AG04450 (cell line): ENCODE results near the gene CPVL. TPM values are rescaled to one million over a fixed set of nuclear protein-coding genes. Genes with fewer than 3 reads are reported as not detected.

Experiments used
- CTCF ChIA-PET: fragments of 300-600, 350-600 bp; formaldehyde crosslinking; extraction: SDS; loops from one replicate; lab custom pipeline; 2022; ENCODE audit warnings: antibody characterized with exemption, inconsistent platforms; lab: Charles Lee
- POLR2A ChIA-PET: fragments of 350-600 bp; formaldehyde crosslinking; extraction: SDS; loops from one replicate; lab custom pipeline; 2021; ENCODE audit warnings: antibody characterized with exemption, inconsistent platforms; lab: Yijun Ruan, JAX
- DNase-seq: peaks from one replicate; pipeline ENCODE4 v3.0.0-alpha.2; 2011; ENCODE audit warnings: low read depth, low spot score
- H3K27ac ChIP-seq: one replicate; pipeline ENCODE4 v1.5.1; 2012; ENCODE audit warnings: low read depth, low read length, control low read depth
- H3K27me3 ChIP-seq: one replicate; pipeline ENCODE4 v1.6.0; 2012; ENCODE audit warnings: low read length; ENCODE audit not compliant: control insufficient read depth, insufficient read depth
- H3K4me3 ChIP-seq: 2 replicates; pipeline ENCODE4 v1.5.1; 2011; ENCODE audit warnings: mild to moderate bottlenecking, low read depth, low read length, control low read depth
- H3K9me3 ChIP-seq: 2 replicates; pipeline ENCODE4 v1.5.1; 2012; ENCODE audit warnings: low read length; ENCODE audit not compliant: control insufficient read depth, insufficient read depth
- polyA plus RNA-seq: library from polyadenylated mRNA; depleted of rRNA; stranded (reverse); fragments of >200 nt; gene quantifications from 2 replicates; pipeline ENCODE4 v1.2.3, GENCODE V29; 2011
- TF ChIP-seq, protein P1 (sequence below): IDR thresholded peaks from 2 replicates; pipeline ENCODE4 v1.5.1; 2011; ENCODE audit warnings: low read depth, low read length, control low read depth, inconsistent platforms

CPVL gene
- polyA plus RNA-seq, 1 experiment: not detected

DNA sequence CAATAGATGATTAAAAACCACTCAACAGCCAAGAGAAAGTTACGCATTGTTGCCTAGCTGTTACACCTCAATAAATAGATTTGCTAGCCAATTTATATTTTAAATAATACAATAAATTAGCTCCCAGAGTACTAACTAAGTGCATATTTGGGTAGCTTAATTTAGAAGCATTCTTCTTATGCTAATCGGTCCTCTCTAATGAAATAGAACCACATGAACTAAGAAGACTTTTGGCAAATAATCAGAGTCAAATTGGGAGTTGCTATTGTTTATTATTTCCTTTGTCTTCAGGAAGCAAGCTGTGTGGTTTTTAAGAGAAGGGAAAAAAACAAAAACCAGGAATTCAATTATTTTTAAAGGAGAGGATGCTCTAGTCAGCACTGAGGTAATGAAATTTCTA, 139.2 kb downstream of the CPVL start:
- peaks cover under 1% of the 10 kb centered on the region for H3K27me3 ChIP-seq
- TF ChIP-seq, protein P1, sequence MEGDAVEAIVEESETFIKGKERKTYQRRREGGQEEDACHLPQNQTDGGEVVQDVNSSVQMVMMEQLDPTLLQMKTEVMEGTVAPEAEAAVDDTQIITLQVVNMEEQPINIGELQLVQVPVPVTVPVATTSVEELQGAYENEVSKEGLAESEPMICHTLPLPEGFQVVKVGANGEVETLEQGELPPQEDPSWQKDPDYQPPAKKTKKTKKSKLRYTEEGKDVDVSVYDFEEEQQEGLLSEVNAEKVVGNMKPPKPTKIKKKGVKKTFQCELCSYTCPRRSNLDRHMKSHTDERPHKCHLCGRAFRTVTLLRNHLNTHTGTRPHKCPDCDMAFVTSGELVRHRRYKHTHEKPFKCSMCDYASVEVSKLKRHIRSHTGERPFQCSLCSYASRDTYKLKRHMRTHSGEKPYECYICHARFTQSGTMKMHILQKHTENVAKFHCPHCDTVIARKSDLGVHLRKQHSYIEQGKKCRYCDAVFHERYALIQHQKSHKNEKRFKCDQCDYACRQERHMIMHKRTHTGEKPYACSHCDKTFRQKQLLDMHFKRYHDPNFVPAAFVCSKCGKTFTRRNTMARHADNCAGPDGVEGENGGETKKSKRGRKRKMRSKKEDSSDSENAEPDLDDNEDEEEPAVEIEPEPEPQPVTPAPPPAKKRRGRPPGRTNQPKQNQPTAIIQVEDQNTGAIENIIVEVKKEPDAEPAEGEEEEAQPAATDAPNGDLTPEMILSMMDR: no peak
- H3K9me3 ChIP-seq: no peaks in the 10 kb centered on the region
- H3K4me3 ChIP-seq: no peak overlapping the region
- CTCF ChIA-PET: no interaction called here
- DNase-seq: no peak
- no peak overlapping the region for H3K27ac ChIP-seq
- POLR2A ChIA-PET: no interaction called here

DNA sequence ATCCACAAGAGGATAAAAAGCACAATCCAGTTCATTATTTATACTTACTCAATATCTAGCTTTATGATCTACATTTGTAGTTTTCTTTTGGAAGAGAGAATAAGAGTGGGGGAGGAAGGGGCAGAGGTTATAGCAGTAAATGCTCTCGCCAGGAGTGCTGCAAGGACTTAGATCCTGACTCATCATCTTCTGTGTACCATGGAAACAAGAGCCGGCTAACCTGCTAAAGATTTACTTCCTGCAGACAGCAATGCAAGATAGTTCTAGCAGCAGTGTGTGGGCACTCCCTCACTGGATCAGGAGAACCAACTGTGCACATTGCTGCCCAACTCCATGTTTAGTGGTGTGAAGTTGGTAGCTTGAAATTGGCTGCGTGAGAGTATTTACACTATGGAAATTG, 140.5 kb downstream of the CPVL start:
- Histone ChIP-seq H3K27ac (no peak overlapping the region), H3K4me3 (no peak overlapping the region), H3K9me3 (no peaks in the 10 kb centered on the region), H3K27me3 (peaks cover 10% of the 10 kb centered on the region)
- ChIA-PET POLR2A (no interaction called here), CTCF (interaction anchor here (0.6 kb wide), 1 partner anchor 19 kb away, joined by 3 read pairs; no protein-coding TSS in a partner anchor)
- no peak for DNase-seq
- TF ChIP-seq, protein P1: no peak

DNA sequence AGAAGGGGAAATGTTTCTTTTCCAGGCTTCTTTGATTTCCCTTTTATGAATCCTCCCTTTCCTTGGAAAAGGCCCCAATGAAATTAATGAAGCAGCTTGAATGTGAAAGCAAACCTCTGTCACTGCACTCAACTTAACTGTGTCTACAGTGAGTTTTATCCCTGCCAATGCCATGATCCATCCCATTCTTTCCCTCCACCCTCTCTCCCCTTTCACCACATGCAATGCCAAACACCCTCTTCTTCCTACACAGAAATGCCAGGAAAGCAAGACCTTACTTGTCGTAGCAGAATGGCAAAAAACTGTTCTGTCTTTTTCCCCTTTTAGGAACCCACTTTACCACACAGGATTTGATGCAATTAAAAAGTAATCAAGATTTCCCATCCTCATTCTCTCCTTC, 140.9 kb downstream of the CPVL start:
- CTCF ChIA-PET: interaction anchor here (0.6 to 0.7 kb wide), 2 partner anchors 18 to 77 kb away, joined by 3 to 4 read pairs; no protein-coding TSS in a partner anchor
- Histone ChIP-seq H3K9me3 (no peaks in the 10 kb centered on the region), H3K27me3 (peaks cover 11% of the 10 kb centered on the region), H3K27ac (no peak overlapping the region), H3K4me3 (no peak overlapping the region)
- POLR2A ChIA-PET: no interaction called here
- DNase-seq: no peak
- TF ChIP-seq, protein P1: no peak

DNA sequence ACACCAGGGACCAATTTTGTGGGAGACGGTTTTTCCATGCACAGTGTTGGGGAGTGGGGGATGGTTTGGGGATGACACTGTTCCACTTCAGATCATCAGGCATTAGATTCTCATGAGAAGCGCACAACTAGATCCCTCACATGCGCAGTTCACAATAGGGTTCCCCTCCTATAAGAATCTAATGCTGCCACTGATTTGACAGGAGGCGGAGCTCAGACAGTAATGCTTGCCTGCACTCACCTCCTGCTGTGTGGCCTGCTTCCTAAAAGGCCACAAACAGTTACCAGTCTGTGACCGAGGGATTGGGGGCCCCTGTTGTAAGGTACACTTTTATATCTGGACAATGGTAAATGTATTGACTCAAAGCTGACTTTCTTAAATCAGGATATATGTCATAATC, 142.6 kb downstream of the CPVL start:
- TF ChIP-seq, protein P1: no peak
- H3K9me3 ChIP-seq: no peaks in the 10 kb centered on the region
- H3K27ac ChIP-seq: no peak overlapping the region
- H3K27me3 ChIP-seq: peaks cover 14% of the 10 kb centered on the region
- DNase-seq: no peak
- no peak overlapping the region for H3K4me3 ChIP-seq
- ChIA-PET POLR2A (no interaction called here), CTCF (interaction anchor here (1.3 kb wide), 1 partner anchor 82 kb away, joined by 5 read pairs; no protein-coding TSS in a partner anchor)

DNA sequence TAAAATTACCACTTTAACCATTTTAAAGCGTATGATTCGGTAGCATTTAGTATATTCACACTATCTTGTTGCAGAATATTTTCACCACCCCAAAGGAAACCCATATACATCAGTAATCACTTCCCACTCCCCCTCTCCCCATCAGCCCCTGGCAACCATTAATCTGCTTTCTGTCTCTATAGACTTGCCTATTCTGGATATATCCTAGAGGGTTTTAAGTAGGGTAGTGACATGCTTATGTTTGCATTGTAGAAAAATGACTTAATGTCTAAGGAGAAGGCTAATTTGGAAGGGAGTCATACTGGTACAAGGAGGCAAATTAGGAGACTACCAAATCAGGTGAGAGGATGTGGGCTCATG, 145.6 kb downstream of the CPVL start:
- DNase-seq: no peak
- H3K27ac ChIP-seq: no peak overlapping the region
- CTCF ChIA-PET: interaction anchor here (4.3 kb wide), 1 partner anchor 79 kb away, joined by 12 read pairs; no protein-coding TSS in a partner anchor
- POLR2A ChIA-PET: no interaction called here
- H3K27me3 ChIP-seq: peaks cover 24% of the 10 kb centered on the region
- no peaks in the 10 kb centered on the region for H3K9me3 ChIP-seq
- TF ChIP-seq, protein P1: no peak
- no peak overlapping the region for H3K4me3 ChIP-seq
